Breast epithelium (tissue), 3 donors: ENCODE measurements around the gene AVPI1.

Experiments used
- CTCF ChIP-seq, 3 donors: fragments of 450-650 bp; IDR thresholded peaks; one replicate each; pipeline ENCODE4 v1.5.1; 2016 to 2017; ENCODE audit warnings: antibody characterized with exemption in 3 of 3, mild to moderate bottlenecking in 3 of 3, moderate library complexity in 3 of 3
- POLR2A ChIP-seq: fragments of 450-650 bp; IDR thresholded peaks from one replicate; pipeline ENCODE4 v1.6.1; 2016; ENCODE audit warnings: antibody characterized with exemption, mild to moderate bottlenecking, moderate library complexity

- TF ChIP-seq POLR2A (no peak), CTCF (IDR thresholded peaks at IDR 0.05) (no peak)
These were observed 46.2 kb upstream of the AVPI1 start for GRCh38 chr10:97733256-97733655.
